Erythroblast (primary cell): ENCODE results near the gene CCER1.

Experiments used
- DNase-seq, 2 experiments: peaks; one replicate each; lab custom pipeline; 2025; lab: John Stamatoyannopoulos, UW
- GATA1 ChIP-seq: IDR thresholded peaks from 2 replicates; pipeline ENCODE4 v1.6.1; 2011; ENCODE audit warnings: low read depth, mild to moderate bottlenecking, control low read depth, low read length, moderate library complexity
- POLR2A ChIP-seq: IDR thresholded peaks from 2 replicates; pipeline ENCODE4 v1.6.1; 2011; ENCODE audit warnings: mild to moderate bottlenecking, low read length

Gene CCER1

DNA sequence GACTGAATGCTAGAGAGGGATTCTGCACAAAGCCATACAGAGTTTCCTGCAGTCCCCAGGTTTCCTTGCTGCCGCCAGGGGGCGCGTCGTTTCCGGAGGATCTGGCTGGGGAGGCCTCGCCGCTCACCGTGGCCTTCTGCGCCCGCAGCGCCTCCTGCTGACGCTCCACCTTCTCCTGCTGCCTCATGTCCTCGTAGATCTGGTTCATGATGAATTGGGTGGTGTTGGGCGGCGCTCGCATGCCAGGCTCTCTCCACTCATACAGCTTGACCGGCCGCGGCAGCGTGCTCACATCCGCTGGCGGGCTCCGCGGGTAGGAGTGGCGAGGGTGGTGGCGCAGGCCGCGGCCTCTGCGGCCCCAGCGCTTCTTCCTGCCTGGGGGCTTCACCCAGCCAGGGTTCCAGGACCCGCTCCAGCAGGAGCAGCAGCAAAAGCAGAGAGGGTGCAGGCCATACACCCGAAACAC, 987 bp downstream of the CCER1 start:
- DNase-seq: peak; percentile 40 to 49
- TF ChIP-seq GATA1: no peak
- no peak for TF ChIP-seq POLR2A

DNA sequence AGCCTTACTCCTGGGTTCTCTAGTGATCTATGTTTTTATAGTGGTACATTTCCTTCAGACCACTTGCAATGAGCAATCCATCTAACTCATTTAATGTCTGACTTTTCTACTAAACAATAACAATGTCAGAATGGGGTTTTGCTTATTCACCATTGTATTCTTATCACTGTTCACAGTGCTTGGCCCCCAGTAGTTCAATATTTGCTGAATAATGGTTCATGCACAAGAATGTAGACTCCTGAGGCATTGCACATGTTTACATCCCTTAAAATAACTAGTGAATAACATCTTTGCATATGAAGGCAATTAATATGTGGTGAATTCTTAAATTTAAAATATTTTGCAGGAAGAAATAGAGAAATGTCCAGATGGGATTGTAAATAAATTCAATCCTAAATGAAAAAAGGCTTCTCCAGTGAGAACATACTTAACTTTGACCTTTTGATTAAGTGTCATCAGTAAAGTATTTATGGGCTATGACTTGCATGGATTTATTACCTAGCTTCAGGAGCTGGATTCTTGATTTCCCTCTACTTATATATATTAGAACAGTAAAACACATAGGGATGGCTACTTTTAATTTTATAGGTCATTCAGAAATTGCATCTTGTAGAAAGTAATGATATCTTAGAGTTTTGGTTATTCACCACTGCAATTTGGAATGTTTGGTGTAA, 3.4 kb downstream of the CCER1 start:
- TF ChIP-seq POLR2A: no peak
- TF ChIP-seq GATA1: no peak

GRCh38 chr12:90947869-90948268, 7.1 kb downstream of the CCER1 start:
- DNase-seq: no peak
- TF ChIP-seq POLR2A: no peak
- no peak for TF ChIP-seq GATA1

More for the DNA sequence above, 3.4 kb downstream of the CCER1 start:
- no peak for DNase-seq

GRCh38 chr12:90945070-90945649, 9.8 kb downstream of the CCER1 start:
- TF ChIP-seq GATA1: no peak
- no peak for TF ChIP-seq POLR2A
- peak; percentile 7 to 27 for DNase-seq

GRCh38 chr12:90943255-90943654, 11.7 kb downstream of the CCER1 start:
- no peak for DNase-seq
- no peak for TF ChIP-seq GATA1
- no peak for TF ChIP-seq POLR2A

- peak; percentile 27 to 42 for DNase-seq
- TF ChIP-seq GATA1 (no peak), POLR2A (no peak)
Observed at GRCh38 chr12:90940872-90941499, 14.0 kb downstream of the CCER1 start.

- DNase-seq: no peak
- TF ChIP-seq GATA1 (no peak), POLR2A (no peak)
Observed at GRCh38 chr12:90939382-90939781, 15.6 kb downstream of the CCER1 start.

- no peak for DNase-seq
- TF ChIP-seq POLR2A (no peak), GATA1 (no peak)
Observed at GRCh38 chr12:90938451-90938850, 16.5 kb downstream of the CCER1 start.

- no peak for TF ChIP-seq POLR2A
- TF ChIP-seq GATA1: no peak
- DNase-seq: no peak
Observed at GRCh38 chr12:90937651-90938050, 17.3 kb downstream of the CCER1 start.

DNA sequence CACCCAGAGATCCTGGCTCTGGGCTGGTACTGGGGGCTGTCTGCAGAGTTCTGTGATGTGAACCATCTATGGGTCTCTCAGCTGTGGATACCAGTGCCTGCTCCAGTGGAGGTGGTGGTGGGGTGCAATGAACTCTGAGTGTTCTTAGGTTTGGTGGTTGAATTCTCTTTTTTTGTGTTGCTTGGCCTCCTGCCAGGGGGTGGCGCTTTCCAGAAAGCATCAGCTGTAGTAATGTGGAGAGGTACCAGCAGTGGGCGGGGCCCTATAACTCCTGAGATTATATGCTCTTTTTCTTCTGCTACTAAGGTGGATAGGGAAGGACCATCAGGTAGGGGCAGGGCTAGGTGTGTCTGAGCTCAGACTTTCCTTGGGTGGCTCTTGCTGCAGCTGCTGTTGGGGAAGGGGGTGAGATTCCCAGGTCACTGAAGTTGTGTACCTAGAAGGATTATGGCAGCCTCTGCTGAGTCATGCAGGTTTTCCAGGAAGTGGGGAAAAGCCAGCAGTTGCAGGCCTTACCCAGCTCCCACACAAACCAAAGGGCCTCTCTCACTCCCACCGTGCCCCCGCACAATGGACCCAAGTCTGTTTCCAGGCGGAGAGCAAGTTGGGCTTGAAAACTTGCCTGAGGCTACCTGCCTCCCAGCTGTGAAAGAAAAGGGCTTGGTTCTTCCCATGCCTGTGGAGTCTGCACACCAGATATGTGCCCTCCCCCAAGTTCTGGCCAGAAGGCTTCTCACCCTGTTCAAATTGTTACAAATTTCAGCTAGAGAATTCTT, 18.6 kb downstream of the CCER1 start:
- no peak for TF ChIP-seq POLR2A
- no peak for TF ChIP-seq GATA1
- DNase-seq: no peak

GRCh38 chr12:90925562-90925961, 29.4 kb downstream of the CCER1 start:
- no peak for TF ChIP-seq GATA1
- TF ChIP-seq POLR2A: no peak
- no peak for DNase-seq

GRCh38 chr12:90924406-90924805, 30.6 kb downstream of the CCER1 start:
- TF ChIP-seq GATA1 (no peak), POLR2A (no peak)
- no peak for DNase-seq

- TF ChIP-seq POLR2A: no peak
- TF ChIP-seq GATA1: no peak
- no peak for DNase-seq
Observed at GRCh38 chr12:90922145-90922627, 32.8 kb downstream of the CCER1 start.
